Activated naive CD8-positive, alpha-beta T cell (primary cell): ENCODE data around the gene KLHL41.
"Not testable (repeated sequence)": the region's sequence is repeated elsewhere in the genome, so short reads cannot be mapped to it uniquely, and the experiment has no call there.

Source experiments
- H3K27ac Mint-ChIP-seq: one replicate; pipeline ENCODE4 v1.8.0; 2021; ENCODE audit warnings: mixed read lengths
- H3K27me3 Mint-ChIP-seq: one replicate; pipeline ENCODE4 v1.8.0; 2021; ENCODE audit warnings: mixed read lengths
- H3K36me3 Mint-ChIP-seq: one replicate; pipeline ENCODE4 v1.8.0; 2021; ENCODE audit warnings: mixed read lengths
- H3K4me1 Mint-ChIP-seq: one replicate; pipeline ENCODE4 v1.8.0; 2021; ENCODE audit warnings: low read depth, mixed read lengths
- H3K4me3 Mint-ChIP-seq: one replicate; pipeline ENCODE4 v1.8.0; 2021; ENCODE audit warnings: mild to moderate bottlenecking, mixed read lengths
- H3K9me3 Mint-ChIP-seq: one replicate; pipeline ENCODE4 v1.8.0; 2021; ENCODE audit warnings: low read depth, mixed read lengths

KLHL41 gene

DNA sequence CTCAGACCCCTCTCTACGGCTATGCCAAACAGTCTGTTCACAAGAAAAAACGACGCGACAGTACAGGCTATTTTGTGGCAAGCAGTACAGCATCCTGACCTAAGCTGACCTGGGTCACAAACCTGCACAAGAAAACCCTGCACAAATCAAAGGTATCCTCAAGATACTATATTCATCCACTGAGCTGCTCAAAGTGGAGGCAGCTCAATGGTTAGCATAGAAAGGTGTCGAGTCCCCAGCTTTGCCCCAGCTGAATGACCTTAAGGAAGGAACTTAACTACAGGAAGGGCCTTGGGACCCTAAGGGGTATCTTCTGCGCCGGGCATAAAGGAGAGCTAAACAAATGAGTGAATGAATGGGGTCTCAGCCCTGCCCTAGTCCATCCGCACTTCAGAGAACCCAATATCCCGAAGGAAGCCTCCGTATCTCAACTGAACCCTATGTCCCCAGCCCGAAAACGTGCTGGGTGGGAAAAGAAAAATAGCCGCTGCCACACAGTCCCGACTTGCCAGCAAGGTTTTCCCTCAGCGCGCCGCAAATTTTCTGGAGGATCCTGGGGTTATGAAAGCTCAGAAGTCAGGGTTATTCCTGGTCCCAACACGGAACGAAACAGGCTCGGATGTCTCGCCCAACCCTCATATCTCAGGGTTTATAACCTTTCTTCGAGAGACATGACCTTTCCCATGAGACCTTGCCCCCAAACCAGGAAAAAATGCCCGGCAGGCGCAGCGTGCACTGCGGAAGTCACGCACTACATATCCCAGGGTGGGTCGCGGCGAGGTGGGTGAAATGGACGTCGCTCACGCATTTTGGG, 63.9 kb downstream of the KLHL41 start, which contains the start of gene FASTKD1:
Gene FASTKD1, minus strand, starts transcription at position 706 of the 814 bp plus-strand sequence. CDS start 1,836 bp downstream, outside the sequence.
- Mint-ChIP-seq H3K27me3 (no peaks in the 10 kb centered on the region), H3K27ac (peak within 1 kb of the TSS; percentile 91), H3K9me3 (no peaks in the 10 kb centered on the region), H3K4me3 (peak within 1 kb of the TSS; percentile 95), H3K4me1 (peaks cover 20% of the 10 kb centered on the region), H3K36me3 (peaks cover 2% of the 10 kb centered on the region)

DNA sequence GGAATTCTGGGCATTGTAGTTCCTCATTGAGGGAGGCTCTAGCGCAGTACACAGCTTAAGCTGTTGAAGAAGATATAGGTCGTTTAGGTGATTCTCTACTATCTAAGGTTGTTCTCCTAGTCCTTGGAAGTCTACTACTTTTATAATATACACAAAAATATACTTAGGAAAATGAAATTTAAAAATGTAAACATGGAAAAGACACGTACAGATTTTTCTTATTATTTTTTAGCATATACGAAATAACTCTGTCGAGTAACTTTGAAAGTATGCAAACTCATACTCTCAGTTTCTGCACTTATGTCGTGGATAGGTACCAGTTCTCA, 64.4 kb downstream of the KLHL41 start:
- H3K27ac Mint-ChIP-seq = peak overlapping the region; percentile 91
- no peaks in the 10 kb centered on the region for H3K27me3 Mint-ChIP-seq
- H3K9me3 Mint-ChIP-seq = no peaks in the 10 kb centered on the region
- peaks cover 19% of the 10 kb centered on the region for H3K4me1 Mint-ChIP-seq
- H3K36me3 Mint-ChIP-seq = peaks cover 2% of the 10 kb centered on the region
- H3K4me3 Mint-ChIP-seq = peak overlapping the region; percentile 95

DNA sequence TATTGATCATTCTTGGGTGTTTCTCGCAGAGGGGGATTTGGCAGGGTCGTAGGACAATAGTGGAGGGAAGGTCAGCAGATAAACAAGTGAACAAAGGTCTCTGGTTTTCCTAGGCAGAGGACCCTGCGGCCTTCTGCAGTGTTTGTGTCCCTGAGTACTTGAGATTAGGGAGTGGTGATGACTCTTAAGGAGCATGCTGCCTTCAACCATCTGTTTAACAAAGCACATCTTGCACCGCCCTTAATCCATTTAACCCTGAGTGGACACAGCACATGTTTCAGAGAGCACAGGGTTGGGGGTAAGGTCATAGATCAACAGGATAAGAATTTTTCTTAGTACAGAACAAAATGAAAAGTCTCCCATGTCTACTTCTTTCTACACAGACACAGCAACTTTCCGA, 65.0 kb downstream of the KLHL41 start:
- not testable (repeated sequence) for H3K36me3 Mint-ChIP-seq, H3K27me3 Mint-ChIP-seq, H3K9me3 Mint-ChIP-seq, H3K27ac Mint-ChIP-seq, H3K4me3 Mint-ChIP-seq
- H3K4me1 Mint-ChIP-seq = peaks cover 16% of the 10 kb centered on the region

DNA sequence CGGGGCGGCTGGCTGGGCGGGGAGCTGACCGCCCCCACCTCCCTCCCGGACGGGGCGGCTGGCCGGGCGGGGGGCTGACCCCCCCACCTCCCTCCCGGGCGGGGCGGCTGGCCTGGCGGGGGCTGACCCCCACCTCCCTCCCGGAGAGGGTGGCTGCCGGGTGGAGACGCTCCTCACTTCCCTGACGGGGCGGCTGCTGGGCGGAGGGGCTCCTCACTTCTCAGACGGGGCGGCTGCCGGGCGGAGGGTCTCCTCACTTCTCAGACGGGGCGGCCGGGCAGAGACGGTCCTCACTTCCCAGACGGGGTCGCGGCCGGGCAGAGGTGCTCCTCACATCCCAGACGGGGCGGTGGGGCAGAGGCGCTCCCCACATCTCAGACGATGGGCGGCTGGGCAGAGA, 65.8 kb downstream of the KLHL41 start:
- not testable (repeated sequence) for H3K36me3 Mint-ChIP-seq, H3K4me3 Mint-ChIP-seq, H3K27me3 Mint-ChIP-seq, H3K27ac Mint-ChIP-seq, H3K9me3 Mint-ChIP-seq
- H3K4me1 Mint-ChIP-seq = peaks cover 10% of the 10 kb centered on the region
